Chondrocyte (in vitro differentiated cells): ENCODE data around the gene ABTB1. TPM values are rescaled to one million over a fixed set of nuclear protein-coding genes. Genes with fewer than 3 reads are reported as not detected.

Experiments
- DNase-seq: peaks from one replicate; pipeline ENCODE4 v3.0.0; 2021; ENCODE audit warnings: mixed read lengths, low spot score
- H3K27ac Mint-ChIP-seq: one replicate; pipeline ENCODE4 v1.8.0; 2021; ENCODE audit warnings: mild to moderate bottlenecking, moderate library complexity, mixed read lengths; ENCODE audit not compliant: unreplicated experiment
- H3K27me3 Mint-ChIP-seq: 2 replicates; pipeline ENCODE4 v1.8.0; 2021; ENCODE audit warnings: low read depth, mixed read lengths
- H3K36me3 Mint-ChIP-seq: 2 replicates; pipeline ENCODE4 v1.8.0; 2021; ENCODE audit warnings: low read depth, mixed read lengths
- H3K4me1 Mint-ChIP-seq: 2 replicates; pipeline ENCODE4 v1.8.0; 2021; ENCODE audit warnings: low read depth, mild to moderate bottlenecking, mixed read lengths
- H3K4me3 Mint-ChIP-seq: one replicate; pipeline ENCODE4 v1.8.0; 2021; ENCODE audit warnings: mild to moderate bottlenecking, moderate library complexity, mixed read lengths; ENCODE audit not compliant: unreplicated experiment
- H3K9me3 Mint-ChIP-seq: 2 replicates; pipeline ENCODE4 v1.8.0; 2021; ENCODE audit warnings: low read depth, mixed read lengths
- total RNA-seq: library from RNA; stranded (reverse); gene quantifications from 3 replicates; pipeline ENCODE4 v1.2.1, GENCODE V29; 2021
- TF ChIP-seq, protein P1 (sequence below): fragments of 200-600 bp; sonication (generic); IDR thresholded peaks from 2 replicates; pipeline ENCODE4 v1.5.0; 2021; ENCODE audit warnings: antibody characterized with exemption, mild to moderate bottlenecking, moderate library complexity

ABTB1 gene
- total RNA-seq, 1 donor from 2014 or later, result 26.7 TPM

DNA sequence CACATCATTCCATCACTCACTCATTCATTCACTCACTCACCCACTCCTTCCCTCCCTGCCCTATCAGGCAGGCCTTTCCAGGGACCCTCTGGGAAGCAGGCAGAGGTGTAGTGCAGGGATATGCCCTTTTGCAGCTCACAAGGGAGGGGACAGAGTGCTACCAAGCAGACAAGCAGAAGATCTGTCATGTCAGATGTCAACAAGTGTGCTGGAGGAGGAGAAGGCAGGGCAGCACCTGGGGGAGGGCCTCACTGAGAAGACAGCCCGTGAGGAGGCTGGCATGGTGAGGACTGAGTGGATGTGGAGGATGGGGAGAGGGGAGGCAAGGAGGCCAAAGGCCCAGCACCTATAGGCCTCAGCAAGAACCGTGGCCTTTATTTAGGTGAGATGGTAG, 15.3 kb downstream of the ABTB1 start:
- H3K4me1 Mint-ChIP-seq, result peaks cover 6% of the 10 kb centered on the region
- no peaks in the 10 kb centered on the region for H3K9me3 Mint-ChIP-seq
- TF ChIP-seq, protein P1, sequence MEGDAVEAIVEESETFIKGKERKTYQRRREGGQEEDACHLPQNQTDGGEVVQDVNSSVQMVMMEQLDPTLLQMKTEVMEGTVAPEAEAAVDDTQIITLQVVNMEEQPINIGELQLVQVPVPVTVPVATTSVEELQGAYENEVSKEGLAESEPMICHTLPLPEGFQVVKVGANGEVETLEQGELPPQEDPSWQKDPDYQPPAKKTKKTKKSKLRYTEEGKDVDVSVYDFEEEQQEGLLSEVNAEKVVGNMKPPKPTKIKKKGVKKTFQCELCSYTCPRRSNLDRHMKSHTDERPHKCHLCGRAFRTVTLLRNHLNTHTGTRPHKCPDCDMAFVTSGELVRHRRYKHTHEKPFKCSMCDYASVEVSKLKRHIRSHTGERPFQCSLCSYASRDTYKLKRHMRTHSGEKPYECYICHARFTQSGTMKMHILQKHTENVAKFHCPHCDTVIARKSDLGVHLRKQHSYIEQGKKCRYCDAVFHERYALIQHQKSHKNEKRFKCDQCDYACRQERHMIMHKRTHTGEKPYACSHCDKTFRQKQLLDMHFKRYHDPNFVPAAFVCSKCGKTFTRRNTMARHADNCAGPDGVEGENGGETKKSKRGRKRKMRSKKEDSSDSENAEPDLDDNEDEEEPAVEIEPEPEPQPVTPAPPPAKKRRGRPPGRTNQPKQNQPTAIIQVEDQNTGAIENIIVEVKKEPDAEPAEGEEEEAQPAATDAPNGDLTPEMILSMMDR, result no peak
- no peaks in the 10 kb centered on the region for H3K36me3 Mint-ChIP-seq
- no peak overlapping the region for H3K27ac Mint-ChIP-seq
- peak; percentile 40 for DNase-seq
- H3K4me3 Mint-ChIP-seq, result no peak overlapping the region
- H3K27me3 Mint-ChIP-seq, result no peaks in the 10 kb centered on the region

DNA sequence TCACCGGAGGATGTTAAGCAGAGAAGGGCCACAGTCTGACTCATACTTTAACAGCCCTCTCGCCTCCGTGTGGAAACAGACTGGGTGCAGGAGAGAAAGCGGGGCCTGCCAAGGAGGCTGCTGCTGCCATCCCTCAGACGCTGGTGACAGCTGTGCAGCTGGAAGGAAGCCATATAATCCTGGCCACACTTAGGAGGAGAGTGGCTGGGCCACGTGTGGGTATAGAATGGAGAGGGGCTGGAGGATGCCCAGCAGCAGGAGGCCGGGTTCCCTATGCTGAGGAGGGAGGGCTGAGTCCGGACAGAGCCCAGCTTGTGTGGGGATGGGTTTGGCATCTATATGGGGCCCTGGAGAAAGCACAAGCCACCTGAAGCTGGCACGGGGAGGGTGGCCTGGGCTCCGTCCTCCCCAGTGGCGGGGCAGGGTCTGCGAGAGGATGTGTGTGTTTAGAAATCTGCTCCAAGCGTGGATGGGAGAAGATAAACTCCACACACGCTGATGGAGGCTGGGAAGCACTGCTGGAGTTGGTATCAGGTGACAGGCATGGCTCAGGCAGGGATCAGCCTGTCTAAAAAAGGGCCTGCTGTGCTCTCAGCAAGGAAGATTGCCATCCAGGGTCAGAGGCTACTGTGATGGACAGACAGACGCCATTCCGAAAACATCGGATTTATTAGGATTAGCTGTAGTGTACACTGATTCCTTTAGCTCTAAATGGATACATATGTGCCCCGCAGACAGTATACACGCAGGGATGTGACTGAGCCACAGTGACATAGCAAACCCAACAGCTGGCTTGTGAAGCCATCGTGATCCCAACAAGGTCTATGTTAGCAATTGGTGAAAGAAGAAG, 15.9 kb downstream of the ABTB1 start:
- TF ChIP-seq, protein P1, result no peak
- H3K36me3 Mint-ChIP-seq, result peaks cover 3% of the 10 kb centered on the region
- peak overlapping the region; percentile 29 for H3K4me3 Mint-ChIP-seq
- H3K4me1 Mint-ChIP-seq, result peaks cover 4% of the 10 kb centered on the region
- no peak overlapping the region for H3K27ac Mint-ChIP-seq
- no peaks in the 10 kb centered on the region for H3K27me3 Mint-ChIP-seq
- H3K9me3 Mint-ChIP-seq, result no peaks in the 10 kb centered on the region
- peak; percentile 74 for DNase-seq

DNA sequence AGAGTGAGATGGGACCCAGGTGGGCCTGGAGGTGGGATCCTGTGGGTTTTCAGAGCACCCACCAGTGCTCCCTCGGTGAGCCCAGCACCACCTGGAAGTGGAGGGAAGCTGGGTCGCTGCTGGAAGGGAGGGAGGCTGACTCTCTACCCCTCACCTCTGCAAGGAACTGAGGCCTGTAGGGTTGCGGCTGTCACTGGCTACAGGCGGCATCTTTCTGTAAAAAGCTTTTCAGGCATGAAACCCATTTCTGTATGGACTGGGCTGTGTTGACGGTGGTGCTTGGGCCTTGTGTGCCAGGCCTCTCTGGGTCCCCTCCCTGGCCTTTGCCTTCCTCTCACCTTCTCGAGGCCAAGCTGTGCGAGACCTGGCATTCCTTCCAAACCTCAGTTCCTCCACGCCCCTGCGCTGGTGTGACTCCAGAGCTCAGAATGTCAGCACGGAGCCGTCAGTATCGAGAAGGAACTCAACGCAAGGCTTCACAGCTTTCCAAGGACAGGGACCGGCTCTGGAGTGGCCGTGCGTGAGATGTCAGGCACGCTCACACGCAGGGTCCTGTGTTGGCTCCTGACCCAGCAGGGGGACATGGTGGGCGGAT, 16.6 kb downstream of the ABTB1 start:
- TF ChIP-seq, protein P1, result no peak
- Mint-ChIP-seq H3K4me1 (peaks cover 1% of the 10 kb centered on the region), H3K27me3 (no peaks in the 10 kb centered on the region), H3K36me3 (peaks cover 4% of the 10 kb centered on the region), H3K9me3 (no peaks in the 10 kb centered on the region), H3K27ac (no peak overlapping the region), H3K4me3 (peak overlapping the region; percentile 28)
- peak; percentile 65 for DNase-seq

DNA sequence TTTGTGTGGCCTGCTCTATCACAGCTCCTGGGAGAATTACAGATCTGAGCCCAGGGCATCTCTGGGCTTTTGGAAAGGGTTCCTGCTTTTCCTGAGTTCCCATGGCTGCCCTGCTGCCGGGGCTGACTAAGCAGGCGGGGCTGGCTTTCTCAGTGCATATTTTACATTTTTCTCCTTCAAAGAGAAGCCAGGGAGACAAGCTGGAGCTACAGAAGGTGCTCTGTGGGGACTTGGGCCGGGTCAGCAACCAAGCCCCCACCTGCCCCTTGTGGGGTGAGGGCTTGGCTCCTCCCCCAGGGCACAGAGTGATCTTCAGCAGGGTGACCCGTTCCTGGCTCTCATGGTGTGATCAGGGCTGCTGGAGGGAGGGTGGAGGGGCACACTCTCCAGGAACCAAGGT, 17.4 kb downstream of the ABTB1 start:
- Mint-ChIP-seq H3K36me3 (peaks cover 4% of the 10 kb centered on the region), H3K27me3 (no peaks in the 10 kb centered on the region), H3K9me3 (no peaks in the 10 kb centered on the region), H3K4me1 (peaks cover 7% of the 10 kb centered on the region), H3K4me3 (peak overlapping the region; percentile 25), H3K27ac (no peak overlapping the region)
- TF ChIP-seq, protein P1, result no peak
- peak; percentile 65 for DNase-seq

DNA sequence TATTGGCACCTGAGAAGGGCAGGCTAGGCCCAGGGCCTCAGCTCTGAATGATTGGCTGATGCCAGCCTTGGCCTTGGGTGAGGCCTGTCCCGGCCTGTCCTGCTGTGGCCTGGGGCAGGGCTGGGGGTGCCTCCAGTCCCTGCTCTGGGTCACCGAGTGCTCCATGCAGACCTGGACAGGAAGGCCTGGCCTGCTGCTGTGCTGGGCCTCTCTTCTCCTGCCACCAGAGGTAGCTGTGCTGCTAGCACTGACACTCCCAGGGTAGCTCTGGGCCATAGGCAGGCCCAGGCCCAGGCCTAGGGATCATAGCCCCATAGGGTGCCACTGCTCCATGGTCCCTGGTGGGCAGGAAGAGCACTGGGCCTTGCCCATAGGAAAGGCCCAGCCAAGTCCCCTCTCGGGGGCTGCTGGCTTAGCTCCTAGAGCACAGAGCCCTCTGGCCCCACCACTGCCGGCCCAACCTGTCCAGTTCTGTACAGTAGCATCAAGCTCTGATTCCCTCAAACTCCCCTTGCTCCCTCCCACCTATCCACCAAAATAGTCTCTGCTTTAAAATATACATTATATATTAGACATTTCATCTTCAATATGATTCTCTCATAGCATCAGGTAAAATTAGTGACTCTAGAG, 18.2 kb downstream of the ABTB1 start:
- H3K27me3 Mint-ChIP-seq, result no peaks in the 10 kb centered on the region
- no peaks in the 10 kb centered on the region for H3K9me3 Mint-ChIP-seq
- no peak overlapping the region for H3K4me3 Mint-ChIP-seq
- no peak overlapping the region for H3K27ac Mint-ChIP-seq
- TF ChIP-seq, protein P1, result peak; percentile 83
- H3K36me3 Mint-ChIP-seq, result peaks cover 4% of the 10 kb centered on the region
- DNase-seq, result peak; percentile 88
- peaks cover 8% of the 10 kb centered on the region for H3K4me1 Mint-ChIP-seq
